Measurements from ENCODE around the gene PPP2R2C. TPM values are rescaled to one million over a fixed set of nuclear protein-coding genes. Genes with fewer than 3 reads are reported as not detected.

PPP2R2C gene
- polyA plus RNA-seq, 4 donors, result 0.16 to 2.3 (median 0.81) TPM; not detected in 1

GRCh38 chr4:6377626-6378492 is 94.6 kb downstream of the PPP2R2C start:
- H3K27me3 ChIP-seq (ENCODE audit: control insufficient read depth in 3 of 3, insufficient read depth in 3 of 3, low read length in 3 of 3), result no peaks in the 10 kb centered on the region
- H3K4me3 ChIP-seq (ENCODE audit: low read depth in 1 of 3, low read length in 3 of 3), result no peak overlapping the region
- no peaks in the 10 kb centered on the region for H3K4me1 ChIP-seq (ENCODE audit: control insufficient read depth in 3 of 3, insufficient read depth in 2 of 3, low read depth in 1 of 3, low read length in 2 of 3)
- WGBS, 3 donors, result 56 to 61% (median 57%) methylated on average over 25 of the region's 25 CpGs
- no peaks in the 10 kb centered on the region for H3K9me3 ChIP-seq (ENCODE audit: control insufficient read depth in 2 of 2, insufficient read depth in 1 of 2, low read depth in 1 of 2, low read length in 1 of 2)
- no peak overlapping the region for H3K27ac ChIP-seq (ENCODE audit: low read depth in 1 of 3, low read length in 2 of 3)
- DNase-seq, result no peak
- H3K36me3 ChIP-seq (ENCODE audit: control insufficient read depth in 3 of 3, insufficient read depth in 2 of 3, low read depth in 1 of 3, low read length in 3 of 3), result no peaks in the 10 kb centered on the region
- no peak for FAIRE-seq

GRCh38 chr4:6375620-6376295 is 96.7 kb downstream of the PPP2R2C start:
- no peak for DNase-seq
- Histone ChIP-seq H3K27me3 (ENCODE audit: control insufficient read depth in 3 of 3, insufficient read depth in 3 of 3, low read length in 3 of 3) (no peaks in the 10 kb centered on the region), H3K27ac (ENCODE audit: low read depth in 1 of 3, low read length in 2 of 3) (no peak overlapping the region), H3K4me3 (ENCODE audit: low read depth in 1 of 3, low read length in 3 of 3) (no peak overlapping the region), H3K36me3 (ENCODE audit: control insufficient read depth in 3 of 3, insufficient read depth in 2 of 3, low read depth in 1 of 3, low read length in 3 of 3) (no peaks in the 10 kb centered on the region), H3K4me1 (ENCODE audit: control insufficient read depth in 3 of 3, insufficient read depth in 2 of 3, low read depth in 1 of 3, low read length in 2 of 3) (no peaks in the 10 kb centered on the region), H3K9me3 (ENCODE audit: control insufficient read depth in 2 of 2, insufficient read depth in 1 of 2, low read depth in 1 of 2, low read length in 1 of 2) (no peaks in the 10 kb centered on the region)
- FAIRE-seq, result no peak
- 55 to 79% (median 65%) methylated on average over 19 of the region's 19 CpGs for WGBS, 3 donors

DNA sequence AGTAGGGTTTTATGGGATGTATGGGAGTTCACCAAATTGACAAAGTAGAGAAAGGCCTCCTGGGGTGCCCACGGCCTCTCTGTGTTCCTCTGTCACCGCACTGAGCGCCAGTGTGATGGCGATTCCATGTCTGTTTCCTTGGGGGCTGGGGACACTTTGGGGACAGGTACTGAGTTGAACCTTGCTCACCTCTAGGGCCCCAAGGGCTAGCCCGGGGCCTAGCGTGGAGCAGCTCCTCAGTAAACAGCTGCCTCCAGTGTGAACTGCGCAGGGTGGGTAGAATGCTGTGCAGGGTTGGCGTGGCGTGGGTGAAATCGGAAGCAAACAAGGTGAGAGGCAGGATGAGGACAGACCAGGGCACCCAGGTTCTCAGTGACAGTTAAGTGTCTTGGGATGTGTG is 97.8 kb downstream of the PPP2R2C start:
- Histone ChIP-seq H3K27me3 (ENCODE audit: control insufficient read depth in 3 of 3, insufficient read depth in 3 of 3, low read length in 3 of 3) (no peaks in the 10 kb centered on the region), H3K4me1 (ENCODE audit: control insufficient read depth in 3 of 3, insufficient read depth in 2 of 3, low read depth in 1 of 3, low read length in 2 of 3) (no peaks in the 10 kb centered on the region), H3K27ac (ENCODE audit: low read depth in 1 of 3, low read length in 2 of 3) (no peak overlapping the region), H3K36me3 (ENCODE audit: control insufficient read depth in 3 of 3, insufficient read depth in 2 of 3, low read depth in 1 of 3, low read length in 3 of 3) (no peaks in the 10 kb centered on the region), H3K4me3 (ENCODE audit: low read depth in 1 of 3, low read length in 3 of 3) (no peak overlapping the region), H3K9me3 (ENCODE audit: control insufficient read depth in 2 of 2, insufficient read depth in 1 of 2, low read depth in 1 of 2, low read length in 1 of 2) (no peaks in the 10 kb centered on the region)
- DNase-seq (no peak), FAIRE-seq (no peak)
- 85 to 92% (median 87%) methylated on average over 10 of the region's 10 CpGs for WGBS, 3 donors

DNA sequence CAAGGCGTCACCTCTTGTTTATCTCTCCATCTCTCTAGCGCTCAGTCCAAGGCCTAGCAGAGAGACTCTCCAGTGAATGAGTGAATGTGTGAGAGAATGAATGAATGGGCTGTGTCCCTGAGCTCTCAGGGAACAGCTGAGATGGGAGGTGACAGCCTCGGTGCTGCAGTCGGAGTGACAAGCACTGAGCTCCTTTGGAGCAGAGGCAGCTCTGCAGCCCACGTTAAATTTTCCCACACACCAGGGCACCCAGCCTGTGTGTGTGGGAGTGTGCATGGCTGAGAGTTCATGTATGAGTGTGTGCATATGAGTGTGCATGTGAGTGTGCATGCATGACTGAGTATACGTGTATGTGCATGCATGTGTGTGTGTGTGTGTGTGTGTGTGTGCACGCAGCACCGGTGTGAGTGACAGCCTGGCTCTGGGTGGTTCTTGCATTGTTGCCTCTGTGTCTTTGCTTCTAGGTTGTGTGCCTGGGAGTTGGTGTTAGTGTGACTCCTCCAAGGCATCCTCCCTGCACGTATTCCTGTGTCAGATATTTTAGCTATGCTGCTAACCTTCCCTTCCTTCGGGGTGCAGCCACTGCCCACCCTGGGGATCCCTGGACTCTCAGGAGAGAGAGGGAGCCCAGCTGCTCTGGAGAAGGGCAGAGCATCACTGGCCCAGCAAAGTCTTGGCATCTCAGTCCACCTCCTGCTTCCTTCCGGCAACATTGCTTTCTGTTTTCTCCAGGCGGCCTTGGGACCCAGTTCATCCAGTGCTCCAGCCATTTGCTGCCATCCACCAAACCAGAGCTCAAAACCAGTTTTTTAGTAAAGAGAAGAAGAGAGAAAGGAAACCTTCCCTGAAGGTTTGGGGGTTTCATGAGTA is 98.6 kb downstream of the PPP2R2C start:
- Histone ChIP-seq H3K27me3 (ENCODE audit: control insufficient read depth in 3 of 3, insufficient read depth in 3 of 3, low read length in 3 of 3) (no peaks in the 10 kb centered on the region), H3K36me3 (ENCODE audit: control insufficient read depth in 3 of 3, insufficient read depth in 2 of 3, low read depth in 1 of 3, low read length in 3 of 3) (no peaks in the 10 kb centered on the region), H3K27ac (ENCODE audit: low read depth in 1 of 3, low read length in 2 of 3) (no peak overlapping the region), H3K4me3 (ENCODE audit: low read depth in 1 of 3, low read length in 3 of 3) (no peak overlapping the region), H3K4me1 (ENCODE audit: control insufficient read depth in 3 of 3, insufficient read depth in 2 of 3, low read depth in 1 of 3, low read length in 2 of 3) (no peaks in the 10 kb centered on the region), H3K9me3 (ENCODE audit: control insufficient read depth in 2 of 2, insufficient read depth in 1 of 2, low read depth in 1 of 2, low read length in 1 of 2) (no peaks in the 10 kb centered on the region)
- FAIRE-seq (no peak), DNase-seq (no peak)
- 73 to 83% (median 79%) methylated on average over 12 of the region's 12 CpGs for WGBS, 3 donors

GRCh38 chr4:6372649-6373525 is 99.5 kb downstream of the PPP2R2C start:
- no peak overlapping the region for H3K27ac ChIP-seq (ENCODE audit: low read depth in 1 of 3, low read length in 2 of 3)
- WGBS, 3 donors, result 77 to 83% (median 81%) methylated on average over 14 of the region's 14 CpGs
- peak; percentile 24 to 43 for DNase-seq
- no peaks in the 10 kb centered on the region for H3K9me3 ChIP-seq (ENCODE audit: control insufficient read depth in 2 of 2, insufficient read depth in 1 of 2, low read depth in 1 of 2, low read length in 1 of 2)
- FAIRE-seq, result no peak
- no peaks in the 10 kb centered on the region for H3K36me3 ChIP-seq (ENCODE audit: control insufficient read depth in 3 of 3, insufficient read depth in 2 of 3, low read depth in 1 of 3, low read length in 3 of 3)
- no peaks in the 10 kb centered on the region for H3K27me3 ChIP-seq (ENCODE audit: control insufficient read depth in 3 of 3, insufficient read depth in 3 of 3, low read length in 3 of 3)
- H3K4me1 ChIP-seq (ENCODE audit: control insufficient read depth in 3 of 3, insufficient read depth in 2 of 3, low read depth in 1 of 3, low read length in 2 of 3), result no peaks in the 10 kb centered on the region
- no peak overlapping the region for H3K4me3 ChIP-seq (ENCODE audit: low read depth in 1 of 3, low read length in 3 of 3)

- Histone ChIP-seq H3K4me3 (ENCODE audit: low read depth in 1 of 3, low read length in 3 of 3) (no peak overlapping the region), H3K4me1 (ENCODE audit: control insufficient read depth in 3 of 3, insufficient read depth in 2 of 3, low read depth in 1 of 3, low read length in 2 of 3) (no peaks in the 10 kb centered on the region), H3K9me3 (ENCODE audit: control insufficient read depth in 2 of 2, insufficient read depth in 1 of 2, low read depth in 1 of 2, low read length in 1 of 2) (no peaks in the 10 kb centered on the region), H3K27me3 (ENCODE audit: control insufficient read depth in 3 of 3, insufficient read depth in 3 of 3, low read length in 3 of 3) (peaks cover 0 to 4% (median 0%) of the 10 kb centered on the region in 3 donors), H3K36me3 (ENCODE audit: control insufficient read depth in 3 of 3, insufficient read depth in 2 of 3, low read depth in 1 of 3, low read length in 3 of 3) (no peaks in the 10 kb centered on the region), H3K27ac (ENCODE audit: low read depth in 1 of 3, low read length in 2 of 3) (no peak overlapping the region)
- DNase-seq (no peak), FAIRE-seq (no peak)
- 73 to 82% (median 80%) methylated on average over 13 of the region's 13 CpGs for WGBS, 3 donors
Measured at GRCh38 chr4:6371812-6372211, 100.6 kb downstream of the PPP2R2C start.

GRCh38 chr4:6371271-6371670 is 101.1 kb downstream of the PPP2R2C start:
- Histone ChIP-seq H3K36me3 (ENCODE audit: control insufficient read depth in 3 of 3, insufficient read depth in 2 of 3, low read depth in 1 of 3, low read length in 3 of 3) (no peaks in the 10 kb centered on the region), H3K9me3 (ENCODE audit: control insufficient read depth in 2 of 2, insufficient read depth in 1 of 2, low read depth in 1 of 2, low read length in 1 of 2) (no peaks in the 10 kb centered on the region), H3K4me3 (ENCODE audit: low read depth in 1 of 3, low read length in 3 of 3) (no peak overlapping the region), H3K4me1 (ENCODE audit: control insufficient read depth in 3 of 3, insufficient read depth in 2 of 3, low read depth in 1 of 3, low read length in 2 of 3) (no peaks in the 10 kb centered on the region), H3K27me3 (ENCODE audit: control insufficient read depth in 3 of 3, insufficient read depth in 3 of 3, low read length in 3 of 3) (peaks cover 0 to 4% (median 0%) of the 10 kb centered on the region in 3 donors), H3K27ac (ENCODE audit: low read depth in 1 of 3, low read length in 2 of 3) (no peak overlapping the region)
- DNase-seq (no peak), FAIRE-seq (no peak)
- WGBS, 3 donors, result 68 to 77% (median 76%) methylated on average over 5 of the region's 5 CpGs
